ENCODE data around the gene NCOA3. TPM values are rescaled to one million over a fixed set of nuclear protein-coding genes. Genes with fewer than 3 reads are reported as not detected.
A peak's percentile ranks its signal among the peaks of the same experiment; 100 is the strongest.

The NCOA3 gene
- total RNA-seq, 2 donors from 2014 or later, result 55.4 to 58.2 TPM

- H3K9me3 ChIP-seq (ENCODE audit: control insufficient read depth, low read length, poor library complexity, severe bottlenecking), result no peaks in the 10 kb centered on the region
- DNase-seq, result no peak
- no peak overlapping the region for H3K4me3 Mint-ChIP-seq
- H3K36me3 Mint-ChIP-seq (ENCODE audit: low read depth), result peaks cover 5% of the 10 kb centered on the region
- ATAC-seq, result no peak
- peaks cover 5% of the 10 kb centered on the region for H3K4me1 Mint-ChIP-seq
- H3K27ac Mint-ChIP-seq, result no peak overlapping the region
- peaks cover 9% of the 10 kb centered on the region for H3K27me3 Mint-ChIP-seq
These were observed 182.8 kb downstream of the NCOA3 start for GRCh38 chr20:47684306-47685080.

- Mint-ChIP-seq H3K36me3 (ENCODE audit: low read depth) (peaks cover 8% of the 10 kb centered on the region), H3K27ac (no peak overlapping the region), H3K27me3 (peaks cover 17% of the 10 kb centered on the region), H3K4me1 (peaks cover 5% of the 10 kb centered on the region), H3K4me3 (no peak overlapping the region)
- ATAC-seq, result no peak
- no peak for DNase-seq
- H3K9me3 ChIP-seq (ENCODE audit: control insufficient read depth, low read length, poor library complexity, severe bottlenecking), result no peaks in the 10 kb centered on the region
These were observed 184.9 kb downstream of the NCOA3 start for GRCh38 chr20:47686545-47686944.

GRCh38 chr20:47687095-47687987 lies 185.7 kb downstream of the NCOA3 start:
- H3K27ac Mint-ChIP-seq, result no peak overlapping the region
- H3K4me3 Mint-ChIP-seq, result no peak overlapping the region
- DNase-seq, result no peak
- no peak for ATAC-seq
- H3K27me3 Mint-ChIP-seq, result peaks cover 17% of the 10 kb centered on the region
- H3K36me3 Mint-ChIP-seq (ENCODE audit: low read depth), result peaks cover 8% of the 10 kb centered on the region
- no peaks in the 10 kb centered on the region for H3K9me3 ChIP-seq (ENCODE audit: control insufficient read depth, low read length, poor library complexity, severe bottlenecking)
- peaks cover 5% of the 10 kb centered on the region for H3K4me1 Mint-ChIP-seq

GRCh38 chr20:47688385-47689381 lies 187.0 kb downstream of the NCOA3 start:
- H3K4me1 Mint-ChIP-seq, result peaks cover 5% of the 10 kb centered on the region
- H3K9me3 ChIP-seq (ENCODE audit: control insufficient read depth, low read length, poor library complexity, severe bottlenecking), result no peaks in the 10 kb centered on the region
- ATAC-seq, result no peak
- DNase-seq, result no peak
- H3K27ac Mint-ChIP-seq, result no peak overlapping the region
- H3K36me3 Mint-ChIP-seq (ENCODE audit: low read depth), result peaks cover 8% of the 10 kb centered on the region
- peaks cover 26% of the 10 kb centered on the region for H3K27me3 Mint-ChIP-seq
- H3K4me3 Mint-ChIP-seq, result no peak overlapping the region

GRCh38 chr20:47689731-47690130 lies 188.0 kb downstream of the NCOA3 start:
- peak overlapping the region; percentile 29 for H3K27ac Mint-ChIP-seq
- no peak overlapping the region for H3K4me3 Mint-ChIP-seq
- H3K27me3 Mint-ChIP-seq, result peaks cover 26% of the 10 kb centered on the region
- H3K9me3 ChIP-seq (ENCODE audit: control insufficient read depth, low read length, poor library complexity, severe bottlenecking), result no peaks in the 10 kb centered on the region
- H3K4me1 Mint-ChIP-seq, result peaks cover 5% of the 10 kb centered on the region
- no peak for DNase-seq
- peaks cover 8% of the 10 kb centered on the region for H3K36me3 Mint-ChIP-seq (ENCODE audit: low read depth)
- ATAC-seq, result no peak

- peaks cover 8% of the 10 kb centered on the region for H3K4me1 Mint-ChIP-seq
- H3K9me3 ChIP-seq (ENCODE audit: control insufficient read depth, low read length, poor library complexity, severe bottlenecking), result no peaks in the 10 kb centered on the region
- H3K27me3 Mint-ChIP-seq, result peaks cover 26% of the 10 kb centered on the region
- no peak overlapping the region for H3K4me3 Mint-ChIP-seq
- peaks cover 8% of the 10 kb centered on the region for H3K36me3 Mint-ChIP-seq (ENCODE audit: low read depth)
- H3K27ac Mint-ChIP-seq, result no peak overlapping the region
- DNase-seq, result no peak
- no peak for ATAC-seq
These were observed 189.9 kb downstream of the NCOA3 start for GRCh38 chr20:47691625-47692024.

- peaks cover 3% of the 10 kb centered on the region for H3K36me3 Mint-ChIP-seq (ENCODE audit: low read depth)
- DNase-seq (no peak), ATAC-seq (no peak)
- peaks cover 3% of the 10 kb centered on the region for H3K4me1 Mint-ChIP-seq
- no peak overlapping the region for H3K4me3 Mint-ChIP-seq
- no peak overlapping the region for H3K27ac Mint-ChIP-seq
- H3K9me3 ChIP-seq (ENCODE audit: control insufficient read depth, low read length, poor library complexity, severe bottlenecking), result no peaks in the 10 kb centered on the region
- peaks cover 17% of the 10 kb centered on the region for H3K27me3 Mint-ChIP-seq
These were observed 192.5 kb downstream of the NCOA3 start for GRCh38 chr20:47694021-47694818.

GRCh38 chr20:47696856-47697255 lies 195.2 kb downstream of the NCOA3 start:
- H3K9me3 ChIP-seq (ENCODE audit: control insufficient read depth, low read length, poor library complexity, severe bottlenecking), result no peaks in the 10 kb centered on the region
- Mint-ChIP-seq H3K4me3 (no peak overlapping the region), H3K4me1 (peaks cover 3% of the 10 kb centered on the region), H3K36me3 (ENCODE audit: low read depth) (no peaks in the 10 kb centered on the region), H3K27ac (no peak overlapping the region), H3K27me3 (peaks cover 18% of the 10 kb centered on the region)
- no peak for DNase-seq
- no peak for ATAC-seq

GRCh38 chr20:47698142-47698541 lies 196.5 kb downstream of the NCOA3 start:
- Mint-ChIP-seq H3K4me3 (no peak overlapping the region), H3K27ac (no peak overlapping the region)
- ATAC-seq, result no peak

GRCh38 chr20:47699818-47700217 lies 198.1 kb downstream of the NCOA3 start:
- no peak overlapping the region for H3K27ac Mint-ChIP-seq
- no peaks in the 10 kb centered on the region for H3K9me3 ChIP-seq (ENCODE audit: control insufficient read depth, low read length, poor library complexity, severe bottlenecking)
- DNase-seq, result no peak
- peaks cover 15% of the 10 kb centered on the region for H3K27me3 Mint-ChIP-seq
- H3K36me3 Mint-ChIP-seq (ENCODE audit: low read depth), result peaks cover under 1% of the 10 kb centered on the region
- H3K4me1 Mint-ChIP-seq, result peaks cover 3% of the 10 kb centered on the region
- H3K4me3 Mint-ChIP-seq, result no peak overlapping the region
- ATAC-seq, result no peak

More at GRCh38 chr20:47698142-47698541, 196.5 kb downstream of the NCOA3 start:
- no peaks in the 10 kb centered on the region for H3K9me3 ChIP-seq (ENCODE audit: control insufficient read depth, low read length, poor library complexity, severe bottlenecking)
- H3K36me3 Mint-ChIP-seq (ENCODE audit: low read depth), result no peaks in the 10 kb centered on the region
- peaks cover 12% of the 10 kb centered on the region for H3K27me3 Mint-ChIP-seq
- H3K4me1 Mint-ChIP-seq, result peaks cover 3% of the 10 kb centered on the region
- no peak for DNase-seq

- ATAC-seq, result no peak
- H3K27ac Mint-ChIP-seq, result no peak overlapping the region
- H3K36me3 Mint-ChIP-seq (ENCODE audit: low read depth), result peaks cover 4% of the 10 kb centered on the region
- no peak overlapping the region for H3K4me3 Mint-ChIP-seq
- peaks cover 18% of the 10 kb centered on the region for H3K27me3 Mint-ChIP-seq
- peaks cover 4% of the 10 kb centered on the region for H3K4me1 Mint-ChIP-seq
- no peak for DNase-seq
- no peaks in the 10 kb centered on the region for H3K9me3 ChIP-seq (ENCODE audit: control insufficient read depth, low read length, poor library complexity, severe bottlenecking)
These were observed 198.6 kb downstream of the NCOA3 start for GRCh38 chr20:47700327-47700726.

GRCh38 chr20:47701612-47702011 lies 199.9 kb downstream of the NCOA3 start:
- peaks cover 25% of the 10 kb centered on the region for H3K27me3 Mint-ChIP-seq
- DNase-seq (no peak), ATAC-seq (no peak)
- no peak overlapping the region for H3K4me3 Mint-ChIP-seq
- H3K9me3 ChIP-seq (ENCODE audit: control insufficient read depth, low read length, poor library complexity, severe bottlenecking), result no peaks in the 10 kb centered on the region
- peaks cover 4% of the 10 kb centered on the region for H3K36me3 Mint-ChIP-seq (ENCODE audit: low read depth)
- H3K27ac Mint-ChIP-seq, result no peak overlapping the region
- peaks cover 2% of the 10 kb centered on the region for H3K4me1 Mint-ChIP-seq

All from T-helper 17 cell (primary cell).